ENCODE measurements around the gene GPX5.

The GPX5 gene

DNA sequence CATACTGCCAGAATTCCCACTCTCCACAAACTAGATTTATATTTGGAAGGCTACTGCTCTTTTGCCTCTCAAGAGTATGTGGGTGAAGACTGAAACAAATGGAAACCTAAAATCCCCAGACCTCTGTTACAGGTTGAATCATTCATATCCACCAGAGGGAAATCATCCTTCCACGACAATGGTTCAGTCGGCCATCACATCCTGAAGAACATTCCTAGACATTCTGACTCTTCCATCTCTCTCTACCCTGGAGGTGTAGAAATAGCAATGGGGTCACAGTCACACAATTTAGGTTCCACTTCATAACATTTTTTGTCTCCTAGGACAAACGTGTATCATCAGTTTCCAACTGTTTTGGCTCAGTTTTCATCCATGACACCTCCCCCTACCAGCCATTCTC lies 8.6 kb downstream of the GPX5 start:
- H3K27ac ChIP-seq (ENCODE audit: extremely low read depth, low read depth, low read length) = no peak overlapping the region
- H3K4me1 ChIP-seq (ENCODE audit: control insufficient read depth, insufficient read depth, low read length) = no peaks in the 10 kb centered on the region
- no peaks in the 10 kb centered on the region for H3K9me3 ChIP-seq (ENCODE audit: control insufficient read depth, insufficient read depth, low read depth, low read length)
- POLR2A ChIA-PET = no interaction called here
- CTCF ChIA-PET = no interaction called here
- TF ChIP-seq, protein P1, sequence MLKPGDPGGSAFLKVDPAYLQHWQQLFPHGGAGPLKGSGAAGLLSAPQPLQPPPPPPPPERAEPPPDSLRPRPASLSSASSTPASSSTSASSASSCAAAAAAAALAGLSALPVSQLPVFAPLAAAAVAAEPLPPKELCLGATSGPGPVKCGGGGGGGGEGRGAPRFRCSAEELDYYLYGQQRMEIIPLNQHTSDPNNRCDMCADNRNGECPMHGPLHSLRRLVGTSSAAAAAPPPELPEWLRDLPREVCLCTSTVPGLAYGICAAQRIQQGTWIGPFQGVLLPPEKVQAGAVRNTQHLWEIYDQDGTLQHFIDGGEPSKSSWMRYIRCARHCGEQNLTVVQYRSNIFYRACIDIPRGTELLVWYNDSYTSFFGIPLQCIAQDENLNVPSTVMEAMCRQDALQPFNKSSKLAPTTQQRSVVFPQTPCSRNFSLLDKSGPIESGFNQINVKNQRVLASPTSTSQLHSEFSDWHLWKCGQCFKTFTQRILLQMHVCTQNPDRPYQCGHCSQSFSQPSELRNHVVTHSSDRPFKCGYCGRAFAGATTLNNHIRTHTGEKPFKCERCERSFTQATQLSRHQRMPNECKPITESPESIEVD (tag by site-specific recombination; IDR thresholded peaks at IDR 0.05) = no peak
- TF ChIP-seq ZNF596 (tag by site-specific recombination; IDR thresholded peaks at IDR 0.05) (no peak), ZNF112 (tag by site-specific recombination; IDR thresholded peaks at IDR 0.05) (no peak), ZNF707 (tag by site-specific recombination; IDR thresholded peaks at IDR 0.05) (no peak), HOXA7 (CRISPR knock-in tag; IDR thresholded peaks at IDR 0.05; ENCODE audit: borderline replicate concordance) (no peak), ZNF544 (tag by site-specific recombination; IDR thresholded peaks at IDR 0.05) (no peak), ZBTB1 (tag by site-specific recombination; IDR thresholded peaks at IDR 0.05) (no peak)
- TF ChIP-seq, protein P2, sequence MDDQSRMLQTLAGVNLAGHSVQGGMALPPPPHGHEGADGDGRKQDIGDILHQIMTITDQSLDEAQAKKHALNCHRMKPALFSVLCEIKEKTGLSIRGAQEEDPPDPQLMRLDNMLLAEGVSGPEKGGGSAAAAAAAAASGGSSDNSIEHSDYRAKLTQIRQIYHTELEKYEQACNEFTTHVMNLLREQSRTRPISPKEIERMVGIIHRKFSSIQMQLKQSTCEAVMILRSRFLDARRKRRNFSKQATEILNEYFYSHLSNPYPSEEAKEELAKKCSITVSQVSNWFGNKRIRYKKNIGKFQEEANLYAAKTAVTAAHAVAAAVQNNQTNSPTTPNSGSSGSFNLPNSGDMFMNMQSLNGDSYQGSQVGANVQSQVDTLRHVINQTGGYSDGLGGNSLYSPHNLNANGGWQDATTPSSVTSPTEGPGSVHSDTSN (CRISPR knock-in tag; IDR thresholded peaks at IDR 0.05) = no peak
- H3K4me3 ChIP-seq (ENCODE audit: low read depth, low read length) = no peak overlapping the region
- H3K36me3 ChIP-seq (ENCODE audit: control insufficient read depth in 2 of 2, insufficient read depth in 1 of 2, low read length in 2 of 2) = no peaks in the 10 kb centered on the region

DNA sequence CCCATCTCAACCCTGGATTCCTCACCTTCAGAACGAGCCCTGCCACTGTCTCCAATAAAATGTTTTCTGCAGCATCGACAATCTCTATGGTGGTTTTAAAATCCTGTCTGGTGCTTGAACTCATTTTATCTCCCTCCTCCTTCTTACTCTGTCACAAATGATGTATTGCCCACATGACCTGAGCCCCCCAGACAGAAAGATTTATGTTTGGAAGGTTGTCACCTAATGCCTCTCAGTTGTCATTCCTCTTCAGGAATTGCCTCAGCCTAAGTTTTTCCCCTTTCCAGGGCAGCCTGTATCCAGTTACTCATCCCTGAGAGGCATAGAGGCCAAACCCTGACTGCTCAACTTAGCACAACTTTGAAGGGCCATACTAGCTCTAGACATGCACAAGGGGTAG lies 9.2 kb downstream of the GPX5 start:
- CTCF ChIA-PET = interaction anchor here (0.7 kb wide), 1 partner anchor 56 kb away, joined by 3 read pairs; no protein-coding TSS in a partner anchor
- no peaks in the 10 kb centered on the region for H3K4me1 ChIP-seq (ENCODE audit: control insufficient read depth, insufficient read depth, low read length)
- H3K27ac ChIP-seq (ENCODE audit: extremely low read depth, low read depth, low read length) = no peak overlapping the region
- POLR2A ChIA-PET = no interaction called here
- TF ChIP-seq OSR2 (tag by site-specific recombination; IDR thresholded peaks at IDR 0.05) (no peak), ZBTB17 (tag by site-specific recombination; IDR thresholded peaks at IDR 0.05) (no peak), ZNF785 (tag by site-specific recombination; IDR thresholded peaks at IDR 0.05) (no peak), BCL11A (tag by site-specific recombination; IDR thresholded peaks at IDR 0.05; ENCODE audit: low read depth) (no peak), ZNF768 (tag by site-specific recombination; IDR thresholded peaks at IDR 0.05) (no peak), ZNF530 (tag by site-specific recombination; IDR thresholded peaks at IDR 0.05; ENCODE audit: low read depth) (no peak), ZEB2 (tag by site-specific recombination; IDR thresholded peaks at IDR 0.05) (no peak), ZNF248 (tag by site-specific recombination; IDR thresholded peaks at IDR 0.05) (no peak)
- TF ChIP-seq, protein P3, sequence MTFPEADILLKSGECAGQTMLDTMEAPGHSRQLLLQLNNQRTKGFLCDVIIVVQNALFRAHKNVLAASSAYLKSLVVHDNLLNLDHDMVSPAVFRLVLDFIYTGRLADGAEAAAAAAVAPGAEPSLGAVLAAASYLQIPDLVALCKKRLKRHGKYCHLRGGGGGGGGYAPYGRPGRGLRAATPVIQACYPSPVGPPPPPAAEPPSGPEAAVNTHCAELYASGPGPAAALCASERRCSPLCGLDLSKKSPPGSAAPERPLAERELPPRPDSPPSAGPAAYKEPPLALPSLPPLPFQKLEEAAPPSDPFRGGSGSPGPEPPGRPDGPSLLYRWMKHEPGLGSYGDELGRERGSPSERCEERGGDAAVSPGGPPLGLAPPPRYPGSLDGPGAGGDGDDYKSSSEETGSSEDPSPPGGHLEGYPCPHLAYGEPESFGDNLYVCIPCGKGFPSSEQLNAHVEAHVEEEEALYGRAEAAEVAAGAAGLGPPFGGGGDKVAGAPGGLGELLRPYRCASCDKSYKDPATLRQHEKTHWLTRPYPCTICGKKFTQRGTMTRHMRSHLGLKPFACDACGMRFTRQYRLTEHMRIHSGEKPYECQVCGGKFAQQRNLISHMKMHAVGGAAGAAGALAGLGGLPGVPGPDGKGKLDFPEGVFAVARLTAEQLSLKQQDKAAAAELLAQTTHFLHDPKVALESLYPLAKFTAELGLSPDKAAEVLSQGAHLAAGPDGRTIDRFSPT (tag by site-specific recombination; IDR thresholded peaks at IDR 0.05) = no peak
- TF ChIP-seq, protein P4, sequence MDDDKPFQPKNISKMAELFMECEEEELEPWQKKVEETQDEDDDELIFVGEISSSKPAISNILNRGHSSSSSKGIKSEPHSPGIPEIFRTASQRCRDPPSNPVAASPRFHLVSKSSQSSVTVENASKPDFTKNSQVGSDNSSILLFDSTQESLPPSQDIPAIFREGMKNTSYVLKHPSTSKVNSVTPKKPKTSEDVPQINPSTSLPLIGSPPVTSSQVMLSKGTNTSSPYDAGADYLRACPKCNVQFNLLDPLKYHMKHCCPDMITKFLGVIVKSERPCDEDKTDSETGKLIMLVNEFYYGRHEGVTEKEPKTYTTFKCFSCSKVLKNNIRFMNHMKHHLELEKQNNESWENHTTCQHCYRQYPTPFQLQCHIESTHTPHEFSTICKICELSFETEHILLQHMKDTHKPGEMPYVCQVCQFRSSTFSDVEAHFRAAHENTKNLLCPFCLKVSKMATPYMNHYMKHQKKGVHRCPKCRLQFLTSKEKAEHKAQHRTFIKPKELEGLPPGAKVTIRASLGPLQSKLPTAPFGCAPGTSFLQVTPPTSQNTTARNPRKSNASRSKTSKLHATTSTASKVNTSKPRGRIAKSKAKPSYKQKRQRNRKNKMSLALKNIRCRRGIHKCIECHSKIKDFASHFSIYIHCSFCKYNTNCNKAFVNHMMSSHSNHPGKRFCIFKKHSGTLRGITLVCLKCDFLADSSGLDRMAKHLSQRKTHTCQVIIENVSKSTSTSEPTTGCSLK (tag by site-specific recombination; IDR thresholded peaks at IDR 0.05) = no peak
- H3K4me3 ChIP-seq (ENCODE audit: low read depth, low read length) = no peak overlapping the region
- H3K9me3 ChIP-seq (ENCODE audit: control insufficient read depth, insufficient read depth, low read depth, low read length) = no peaks in the 10 kb centered on the region
- no peaks in the 10 kb centered on the region for H3K36me3 ChIP-seq (ENCODE audit: control insufficient read depth in 2 of 2, insufficient read depth in 1 of 2, low read length in 2 of 2)

Data from HEK293 (cell line).